DMS53 treated with DMSO at 0.1 percent for 48 hours (cell line): ENCODE measurements around the gene SDHAF3.
"Not testable (repeated sequence)": the region's sequence is repeated elsewhere in the genome, so short reads cannot be mapped to it uniquely, and the experiment has no call there.

Experiments used
- DNase-seq: peaks from one replicate; lab custom pipeline; 2025; ENCODE audit not compliant: unreplicated experiment; lab: John Stamatoyannopoulos, UW

Gene SDHAF3

DNA sequence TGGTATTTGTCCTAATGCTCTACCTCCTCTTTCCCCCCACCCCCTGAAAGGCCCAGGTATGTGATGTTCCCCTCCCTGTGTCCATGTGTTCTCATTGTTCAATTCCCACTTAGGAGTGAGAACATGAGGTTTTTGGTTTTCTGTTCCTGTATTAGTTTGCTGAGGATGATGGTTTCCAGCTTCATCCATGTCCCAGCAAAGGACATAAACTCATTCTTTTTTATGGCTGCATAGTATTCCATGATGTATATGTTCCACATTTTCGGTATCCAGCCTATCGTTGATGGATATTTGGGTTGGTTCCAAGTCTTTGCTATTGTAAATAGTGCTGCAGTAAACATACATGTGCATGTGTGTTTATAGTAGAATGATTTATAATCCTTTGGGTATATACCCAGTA, 5.6 kb downstream of the SDHAF3 start:
- not testable (repeated sequence) for DNase-seq

- no peak for DNase-seq
Observed at GRCh38 chr7:97126483-97127171, 9.1 kb downstream of the SDHAF3 start.

DNA sequence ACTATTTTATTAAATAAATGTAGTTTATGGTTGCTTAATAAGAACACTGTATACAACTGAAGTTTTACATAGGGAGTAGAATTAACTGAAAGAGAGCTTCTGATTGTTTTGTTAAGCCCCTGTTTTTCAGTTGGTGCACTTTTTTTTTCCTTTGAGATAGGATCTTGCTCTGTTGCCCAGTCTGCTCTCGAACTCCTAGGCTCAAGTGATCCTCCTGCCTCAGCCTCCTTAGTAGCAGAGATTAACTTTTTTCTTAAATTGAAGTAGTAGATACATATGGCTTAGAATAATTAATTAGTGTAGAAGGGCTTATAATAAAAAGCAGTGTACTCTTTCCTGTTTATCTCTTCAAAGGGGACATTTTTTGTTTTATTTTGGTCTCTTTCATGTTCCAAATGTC, 11.2 kb downstream of the SDHAF3 start:
- DNase-seq: no peak

GRCh38 chr7:97130417-97131139, 13.1 kb downstream of the SDHAF3 start:
- no peak for DNase-seq

DNA sequence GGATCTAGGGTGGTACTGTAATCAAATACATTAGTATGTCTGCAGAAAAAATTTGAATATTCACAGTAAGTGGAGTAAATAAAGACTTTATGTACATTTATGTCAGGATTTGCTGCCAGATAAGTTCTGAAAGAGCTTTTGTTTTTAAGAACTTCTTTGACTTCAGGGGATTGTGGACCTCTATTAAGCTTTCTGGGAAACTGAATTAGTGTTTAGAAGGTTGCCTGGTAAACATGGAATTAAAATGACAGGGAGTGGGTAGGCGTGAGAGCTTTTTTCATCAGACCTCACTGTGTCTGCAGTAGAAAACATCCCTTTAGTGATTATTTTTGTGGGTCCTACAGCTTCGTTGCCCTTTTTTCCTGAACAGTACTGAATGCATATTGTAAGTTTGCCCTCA, 15.7 kb downstream of the SDHAF3 start:
- DNase-seq: no peak

DNA sequence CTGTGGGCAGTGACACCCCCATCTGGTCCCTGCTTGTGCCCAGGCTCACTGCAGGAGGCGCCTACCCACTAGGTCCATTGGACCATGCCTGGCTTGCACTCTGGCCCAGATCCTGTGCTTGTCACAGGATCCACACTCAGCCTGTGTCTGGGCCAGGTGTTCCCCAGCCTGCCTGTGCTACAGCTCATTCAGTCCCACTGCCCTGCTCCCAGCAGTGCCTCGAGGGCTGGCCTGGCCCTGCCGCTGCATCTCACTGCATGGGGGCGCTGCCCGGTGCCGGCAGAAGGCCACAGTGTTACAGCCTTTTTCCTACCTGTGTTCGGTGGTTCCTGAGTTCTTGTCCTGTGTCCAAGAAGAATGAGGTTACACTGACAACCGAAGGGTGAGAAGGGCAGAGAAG, 21.3 kb downstream of the SDHAF3 start:
- DNase-seq: no peak

- peak; percentile 48 for DNase-seq
Observed at GRCh38 chr7:97145068-97145467, 27.6 kb downstream of the SDHAF3 start.

GRCh38 chr7:97149843-97150242, 32.3 kb downstream of the SDHAF3 start:
- DNase-seq: no peak

GRCh38 chr7:97155897-97156418, 38.5 kb downstream of the SDHAF3 start:
- DNase-seq: no peak

DNA sequence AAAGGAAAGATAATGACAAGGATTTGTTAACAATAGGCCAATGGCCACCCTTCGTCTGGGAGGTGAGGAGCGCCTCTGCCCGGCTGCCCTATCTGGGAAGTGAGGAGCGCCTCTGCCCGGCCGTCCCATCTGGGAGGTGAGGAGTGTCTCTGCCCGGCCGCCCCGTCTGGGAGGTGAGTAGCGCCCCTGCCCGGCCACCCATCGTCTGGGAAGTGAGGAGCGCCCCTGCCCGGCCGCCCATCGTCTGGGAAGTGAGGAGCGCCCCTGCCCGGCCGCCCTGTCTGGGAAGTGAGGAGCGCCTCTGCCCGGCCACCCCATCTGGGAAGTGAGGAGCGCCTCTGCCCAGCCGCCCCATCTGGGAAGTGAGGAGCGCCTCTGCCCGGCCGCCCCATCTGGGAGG, 42.5 kb downstream of the SDHAF3 start:
- DNase-seq: not testable (repeated sequence)

DNA sequence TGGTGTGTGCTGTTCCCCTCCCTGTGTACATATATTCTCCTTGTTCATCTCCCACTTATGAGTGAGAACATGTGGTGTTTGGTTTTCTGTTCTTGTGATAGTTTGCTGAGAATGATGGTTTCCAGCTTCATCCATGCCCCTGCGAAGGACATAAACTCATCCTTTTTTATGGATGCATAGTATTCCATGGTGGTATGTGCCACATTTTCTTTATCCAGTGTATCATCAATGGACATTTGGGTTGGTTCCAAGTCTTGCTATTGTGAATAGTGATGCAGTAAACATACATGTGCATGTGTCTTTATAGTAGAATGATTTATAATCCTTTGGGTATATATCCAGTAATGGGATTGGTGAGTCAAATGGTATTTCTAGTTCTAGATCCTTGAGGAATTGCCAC, 44.1 kb downstream of the SDHAF3 start:
- not testable (repeated sequence) for DNase-seq

DNA sequence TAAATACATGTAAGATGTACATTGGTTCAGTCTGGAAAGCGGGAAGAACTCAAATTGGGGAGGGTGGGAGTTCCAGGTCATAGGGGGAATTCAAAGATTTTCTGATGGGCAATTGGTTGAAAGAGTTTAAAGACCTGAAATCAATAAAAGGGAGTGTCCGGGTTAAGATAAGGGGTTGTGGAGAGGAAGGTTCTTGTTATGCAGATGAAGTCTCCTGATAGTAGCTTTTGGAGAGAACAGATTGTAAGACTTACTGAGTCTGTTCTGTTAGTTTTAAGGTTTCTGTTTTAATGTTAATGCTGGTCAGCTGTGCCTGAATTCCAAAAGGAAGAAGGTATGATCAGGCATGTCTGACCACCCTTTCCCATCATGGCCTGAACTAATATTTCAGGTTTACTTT, 48.8 kb downstream of the SDHAF3 start:
- DNase-seq: no peak

- DNase-seq: no peak
Observed at GRCh38 chr7:97167176-97167575, 49.7 kb downstream of the SDHAF3 start.

DNA sequence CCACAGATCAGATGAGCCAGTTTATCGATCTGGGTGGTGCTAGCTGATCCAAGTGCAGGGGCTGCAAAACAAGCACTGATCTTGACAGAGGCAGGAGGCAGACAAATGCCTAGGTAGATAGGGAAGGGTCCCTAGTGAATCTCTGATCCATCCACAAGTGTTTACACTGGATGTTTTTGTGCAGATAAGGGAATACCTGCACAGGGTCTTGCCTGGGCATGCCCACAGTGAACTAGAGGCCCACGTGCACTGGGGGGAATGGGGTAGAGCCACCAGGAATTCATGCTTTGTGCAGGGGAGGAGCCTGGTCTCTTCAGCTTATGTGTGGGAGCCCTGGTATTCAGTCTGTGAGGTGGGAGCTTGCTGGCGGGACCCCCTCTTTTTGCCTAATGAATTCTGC, 50.3 kb downstream of the SDHAF3 start:
- DNase-seq: no peak

- no peak for DNase-seq
Observed at GRCh38 chr7:97174303-97174702, 56.8 kb downstream of the SDHAF3 start.

DNA sequence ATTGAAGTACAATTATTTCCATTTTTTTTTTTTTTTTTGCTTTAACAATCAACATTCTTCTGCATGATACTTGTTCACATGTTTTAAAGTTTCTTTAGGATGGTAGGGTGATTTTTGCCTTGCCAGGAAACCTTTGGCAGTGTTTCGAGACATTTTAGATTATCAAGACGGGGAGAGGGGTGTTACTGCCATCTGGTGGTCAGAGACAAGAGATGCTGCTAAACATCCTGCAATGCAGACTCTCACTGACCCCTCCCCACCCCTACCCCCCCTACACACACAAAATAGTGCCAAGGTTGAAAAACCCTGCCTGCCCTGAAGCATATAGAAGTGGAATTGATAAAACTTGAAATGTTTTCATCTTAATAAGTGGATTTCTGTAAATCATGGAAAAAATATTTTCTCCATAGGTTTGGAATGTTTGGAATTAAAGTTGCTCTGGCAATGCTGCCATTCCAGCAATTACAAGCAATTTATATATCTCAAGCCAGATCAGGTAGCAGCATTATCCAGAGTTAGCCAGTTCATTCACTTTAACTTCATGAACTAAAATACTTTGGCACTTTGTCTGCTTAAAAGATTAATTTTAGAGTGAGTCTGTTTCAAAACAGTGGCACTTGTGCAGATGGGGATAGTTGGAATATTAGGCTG, 62.1 kb downstream of the SDHAF3 start:
- peak; percentile 45 for DNase-seq

DNA sequence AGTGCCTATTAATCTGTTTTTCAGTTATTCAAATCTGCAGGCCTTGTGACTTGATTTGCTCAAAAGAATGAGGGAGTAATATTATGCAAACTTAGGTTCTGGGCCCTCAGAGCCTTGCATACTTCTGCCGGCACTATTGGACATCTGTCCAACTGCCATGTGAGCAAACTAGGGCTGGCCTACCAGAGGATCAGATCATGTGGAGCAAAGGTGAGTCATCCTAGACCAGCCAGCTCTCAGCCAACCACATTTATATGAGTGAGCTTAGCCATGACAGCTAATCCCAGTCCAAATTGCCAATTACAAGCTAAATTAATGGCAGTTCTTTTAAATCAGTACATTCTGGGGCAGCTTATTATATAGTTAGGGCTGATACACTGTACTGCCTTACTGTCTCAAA, 69.6 kb downstream of the SDHAF3 start:
- DNase-seq: peak; percentile 2

GRCh38 chr7:97196174-97196573, 78.7 kb downstream of the SDHAF3 start:
- not testable (repeated sequence) for DNase-seq

DNA sequence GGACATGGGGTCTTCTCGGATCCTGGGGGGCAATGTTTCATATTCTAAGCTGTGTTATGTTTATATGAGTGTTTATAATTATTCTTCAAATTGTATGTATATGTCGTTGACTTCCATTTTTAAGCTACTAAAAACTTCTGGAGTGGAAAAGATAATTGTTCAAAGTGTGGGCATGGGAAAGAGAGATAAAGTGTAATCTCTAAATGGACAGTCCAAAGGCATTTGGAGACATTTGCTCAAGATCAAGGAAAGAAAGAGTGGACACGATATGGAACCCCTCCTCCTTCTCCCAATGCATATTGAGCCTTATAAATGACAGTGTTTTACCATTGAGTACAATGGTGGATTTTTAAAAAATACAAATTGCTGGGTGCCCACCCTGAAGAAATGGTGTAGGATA, 81.1 kb downstream of the SDHAF3 start:
- DNase-seq: no peak

GRCh38 chr7:97200018-97200417, 82.5 kb downstream of the SDHAF3 start:
- no peak for DNase-seq

DNA sequence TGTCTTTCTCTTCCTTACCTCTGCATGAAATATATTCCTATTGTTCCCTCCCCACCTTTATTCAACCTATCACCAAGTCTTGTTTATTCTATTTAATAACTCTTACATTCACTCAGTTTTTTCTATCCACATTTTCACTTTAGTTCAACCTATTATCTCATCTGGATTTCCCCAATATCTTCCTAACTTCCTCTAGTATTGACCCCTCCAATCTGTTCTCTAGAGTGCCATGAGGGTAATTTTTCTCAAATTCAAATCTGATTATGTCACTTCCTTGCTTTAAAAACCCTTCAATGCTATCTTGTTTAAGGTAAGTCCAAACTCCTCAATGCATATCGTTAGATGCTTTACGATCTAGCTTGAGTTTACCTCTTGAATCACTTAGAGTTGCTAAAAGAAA, 86.5 kb downstream of the SDHAF3 start:
- no peak for DNase-seq

DNA sequence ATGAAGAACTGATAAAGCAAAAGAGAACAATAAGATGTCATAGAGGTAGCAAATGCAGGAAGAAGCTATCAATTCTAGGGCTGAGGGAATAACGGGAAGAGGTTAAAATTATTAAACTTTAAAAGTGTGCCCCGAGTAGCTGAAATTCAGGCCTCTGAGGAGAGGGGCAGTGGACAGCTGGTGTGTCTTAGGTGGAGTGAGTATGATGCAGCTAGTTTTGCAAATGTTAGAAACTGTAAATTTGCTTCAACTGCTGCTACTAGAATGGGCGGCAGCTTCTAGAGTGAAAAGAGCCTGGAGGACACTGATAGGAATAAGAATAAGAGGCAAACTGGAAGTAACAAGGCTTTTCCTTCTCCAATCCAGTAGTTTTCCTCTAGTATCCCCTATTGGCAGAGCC, 87.3 kb downstream of the SDHAF3 start:
- DNase-seq: no peak
